HG02610 (cell line): ENCODE results near the gene CFAP43.

Source experiments
- ATAC-seq: cut with Tn5 transposase; IDR thresholded peaks from one replicate; pipeline ENCODE4 v1.9.1; 2021; ENCODE audit warnings: mild to moderate bottlenecking, moderate library complexity; ENCODE audit not compliant: unreplicated experiment

Gene CFAP43

GRCh38 chr10:104099941-104100340 lies 132.2 kb downstream of the CFAP43 start:
- no peak for ATAC-seq

- no peak for ATAC-seq
These were observed 132.9 kb downstream of the CFAP43 start for GRCh38 chr10:104099269-104099668.

- ATAC-seq: no peak
These were observed 133.7 kb downstream of the CFAP43 start for GRCh38 chr10:104098358-104098925.

GRCh38 chr10:104096692-104097091 lies 135.5 kb downstream of the CFAP43 start:
- no peak for ATAC-seq

GRCh38 chr10:104092749-104093148 lies 139.4 kb downstream of the CFAP43 start:
- ATAC-seq: no peak

GRCh38 chr10:104090611-104091010 lies 141.6 kb downstream of the CFAP43 start:
- ATAC-seq: no peak

- no peak for ATAC-seq
These were observed 142.5 kb downstream of the CFAP43 start for GRCh38 chr10:104089621-104090020.

- no peak for ATAC-seq
These were observed 143.9 kb downstream of the CFAP43 start for GRCh38 chr10:104088239-104088638.

- ATAC-seq: no peak
These were observed 146.3 kb downstream of the CFAP43 start, which contains the start of gene COL17A1 for GRCh38 chr10:104085801-104086400. TSS of gene COL17A1 (minus strand) at chr10:104085880. CDS start at chr10:104080673, 5,207 bp downstream.

GRCh38 chr10:104084482-104085142 lies 147.6 kb downstream of the CFAP43 start:
- no peak for ATAC-seq

GRCh38 chr10:104081998-104082397 lies 150.2 kb downstream of the CFAP43 start:
- ATAC-seq: no peak

GRCh38 chr10:104080762-104081161 lies 151.4 kb downstream of the CFAP43 start:
- no peak for ATAC-seq
